ENCODE data around the gene GSN.

The GSN gene

DNA sequence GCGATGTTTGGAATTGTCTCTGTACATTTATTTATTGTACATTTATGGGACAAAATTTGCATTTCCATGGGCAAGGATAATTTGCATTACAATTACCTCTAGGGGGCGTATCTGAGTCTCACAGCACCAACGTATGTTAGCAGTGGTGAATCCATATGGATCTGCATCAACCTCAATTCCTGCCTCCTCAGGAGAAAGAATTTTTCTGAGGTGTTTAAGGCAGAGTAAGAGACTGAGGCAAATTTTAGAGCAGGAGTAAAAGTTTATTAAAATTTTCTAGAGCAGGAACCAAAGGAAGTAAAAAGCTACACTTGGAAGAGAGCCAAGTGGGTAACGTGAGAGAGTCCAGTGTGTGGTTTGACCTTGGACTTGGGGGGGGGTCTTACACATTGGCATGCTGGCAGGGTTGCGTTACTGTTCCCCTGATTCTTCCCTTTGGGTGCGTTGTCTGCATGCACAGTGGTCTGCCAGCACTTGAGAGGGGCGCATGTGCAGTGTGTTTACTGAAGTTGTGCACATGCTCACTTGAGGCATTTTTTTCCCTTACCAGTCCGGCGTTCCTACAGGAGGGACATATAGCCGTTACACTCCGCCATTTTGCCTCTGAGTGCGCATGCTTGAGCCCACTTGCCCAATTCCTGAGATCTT lies 45.3 kb upstream of the GSN start:
- H3K4me3 ChIP-seq (ENCODE audit: low read depth, low read length), result no peak overlapping the region
- TF ChIP-seq, protein P1, sequence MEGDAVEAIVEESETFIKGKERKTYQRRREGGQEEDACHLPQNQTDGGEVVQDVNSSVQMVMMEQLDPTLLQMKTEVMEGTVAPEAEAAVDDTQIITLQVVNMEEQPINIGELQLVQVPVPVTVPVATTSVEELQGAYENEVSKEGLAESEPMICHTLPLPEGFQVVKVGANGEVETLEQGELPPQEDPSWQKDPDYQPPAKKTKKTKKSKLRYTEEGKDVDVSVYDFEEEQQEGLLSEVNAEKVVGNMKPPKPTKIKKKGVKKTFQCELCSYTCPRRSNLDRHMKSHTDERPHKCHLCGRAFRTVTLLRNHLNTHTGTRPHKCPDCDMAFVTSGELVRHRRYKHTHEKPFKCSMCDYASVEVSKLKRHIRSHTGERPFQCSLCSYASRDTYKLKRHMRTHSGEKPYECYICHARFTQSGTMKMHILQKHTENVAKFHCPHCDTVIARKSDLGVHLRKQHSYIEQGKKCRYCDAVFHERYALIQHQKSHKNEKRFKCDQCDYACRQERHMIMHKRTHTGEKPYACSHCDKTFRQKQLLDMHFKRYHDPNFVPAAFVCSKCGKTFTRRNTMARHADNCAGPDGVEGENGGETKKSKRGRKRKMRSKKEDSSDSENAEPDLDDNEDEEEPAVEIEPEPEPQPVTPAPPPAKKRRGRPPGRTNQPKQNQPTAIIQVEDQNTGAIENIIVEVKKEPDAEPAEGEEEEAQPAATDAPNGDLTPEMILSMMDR (IDR thresholded peaks at IDR 0.05; ENCODE audit: insufficient read depth, low read length, missing control alignments), result peak; percentile 58
- POLR2A ChIA-PET, result no interaction called here
- DNase-seq (ENCODE audit: low read depth, low spot score), result no peak
- CTCF ChIA-PET, result interaction anchor here (0.6 to 6.6 kb wide), 35 partner anchors 9 to 241 kb away, joined by 3 to 79 read pairs (median 4); partner anchors contain the start of gene GSN

DNA sequence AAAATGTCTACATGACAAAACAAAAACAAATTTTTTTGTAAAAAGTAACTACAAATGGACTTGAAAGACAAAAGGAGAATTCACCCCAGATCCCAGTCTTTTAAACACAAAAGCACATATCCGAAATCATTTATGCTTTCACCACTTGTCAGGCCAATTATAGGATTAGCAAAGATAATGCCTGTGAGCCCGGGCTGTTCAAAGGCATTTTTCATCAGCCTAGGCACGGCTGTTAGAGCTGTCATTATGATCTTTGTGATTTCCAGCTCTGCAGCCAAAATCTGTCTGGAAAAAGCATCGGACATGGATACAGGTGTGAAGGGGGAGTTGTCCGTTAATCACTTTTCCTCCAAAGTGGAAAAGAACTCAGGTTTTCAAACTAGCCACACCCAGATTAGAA lies 42.7 kb upstream of the GSN start:
- TF ChIP-seq, protein P1 (IDR thresholded peaks at IDR 0.05; ENCODE audit: insufficient read depth, low read length, missing control alignments), result no peak
- POLR2A ChIA-PET, result no interaction called here
- CTCF ChIA-PET, result interaction anchor here (0.7 to 6.6 kb wide), 9 partner anchors 8 to 174 kb away, joined by 3 to 79 read pairs (median 4); partner anchors contain the start of gene GSN
- H3K4me3 ChIP-seq (ENCODE audit: low read depth, low read length), result no peak overlapping the region
- DNase-seq (ENCODE audit: low read depth, low spot score), result no peak

DNA sequence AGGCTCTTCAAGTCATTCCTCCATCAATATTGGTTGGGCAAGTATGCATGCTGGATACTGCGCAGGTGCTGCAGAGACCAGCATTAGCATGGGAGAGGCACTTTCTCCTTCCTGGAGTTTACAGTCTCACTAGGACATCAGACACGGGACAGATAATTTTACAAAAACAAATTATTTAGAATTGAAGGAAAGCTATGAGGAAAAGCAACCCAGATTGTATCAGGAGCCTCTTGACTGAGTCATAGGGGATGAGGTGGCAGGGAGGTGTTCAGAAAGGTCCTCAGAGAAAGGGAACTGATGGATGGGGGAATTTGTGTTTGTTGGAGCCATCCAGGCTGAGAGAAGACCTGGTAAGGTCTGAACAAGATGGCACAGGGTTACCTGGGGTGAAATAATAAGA lies 41.8 kb upstream of the GSN start:
- ChIA-PET POLR2A (interaction anchor here (0.9 kb wide), 1 partner anchor 52 kb away, joined by 5 read pairs; no protein-coding TSS in a partner anchor), CTCF (interaction anchor here (0.8 to 6.6 kb wide), 11 partner anchors 8 to 173 kb away, joined by 3 to 79 read pairs (median 7); partner anchors contain the start of gene GSN)
- no peak for DNase-seq (ENCODE audit: low read depth, low spot score)
- no peak overlapping the region for H3K4me3 ChIP-seq (ENCODE audit: low read depth, low read length)
- TF ChIP-seq, protein P1 (IDR thresholded peaks at IDR 0.05; ENCODE audit: insufficient read depth, low read length, missing control alignments), result no peak

DNA sequence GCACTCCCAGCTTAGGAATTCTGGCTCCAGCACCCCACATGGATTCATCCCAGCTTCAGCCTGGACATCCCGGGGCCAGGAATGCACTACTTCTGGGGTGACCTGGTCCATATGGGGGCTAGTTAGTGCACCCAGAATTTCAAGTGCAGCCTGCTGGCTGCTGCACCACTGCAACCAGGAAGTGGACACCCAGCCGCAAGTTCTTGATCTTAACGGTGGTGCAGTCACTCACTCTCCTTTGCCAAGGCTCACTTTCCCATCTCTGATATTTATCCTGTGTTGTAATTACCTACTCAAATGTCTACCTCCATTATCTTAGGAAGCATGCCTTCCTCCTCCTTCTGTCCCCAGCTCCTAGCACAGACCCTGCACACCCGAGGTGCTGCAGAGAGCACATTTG lies 40.1 kb upstream of the GSN start:
- TF ChIP-seq, protein P1 (IDR thresholded peaks at IDR 0.05; ENCODE audit: insufficient read depth, low read length, missing control alignments), result no peak
- ChIA-PET POLR2A (no interaction called here), CTCF (interaction anchor here (0.6 to 2.5 kb wide), 4 partner anchors 51 to 171 kb away, joined by 3 to 13 read pairs (median 6); no protein-coding TSS in a partner anchor)
- H3K4me3 ChIP-seq (ENCODE audit: low read depth, low read length), result no peak overlapping the region
- DNase-seq (ENCODE audit: low read depth, low spot score), result no peak

DNA sequence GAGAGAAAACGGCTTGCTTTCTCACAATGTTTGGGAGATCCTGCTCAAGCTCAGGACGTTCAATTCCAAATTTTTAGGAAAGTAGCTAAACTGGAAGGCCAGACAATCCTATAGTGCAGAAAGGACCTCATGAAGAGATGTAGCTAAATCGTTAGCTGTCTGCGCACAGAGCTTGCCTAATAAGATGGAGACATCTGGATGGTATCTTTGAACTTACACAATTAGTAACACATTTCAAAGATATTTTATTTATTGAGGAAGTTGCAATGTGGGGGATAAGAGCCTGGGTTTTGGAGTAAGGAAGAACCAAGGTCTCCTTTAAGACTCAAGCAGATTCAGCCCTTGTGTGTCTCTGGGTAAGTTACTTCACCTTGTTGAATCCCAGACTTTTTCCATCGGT lies 37.7 kb upstream of the GSN start:
- ChIA-PET CTCF (interaction anchor here (0.8 to 3.7 kb wide), 8 partner anchors 9 to 170 kb away, joined by 3 to 20 read pairs (median 5); no protein-coding TSS in a partner anchor), POLR2A (no interaction called here)
- TF ChIP-seq, protein P1 (IDR thresholded peaks at IDR 0.05; ENCODE audit: insufficient read depth, low read length, missing control alignments), result no peak
- no peak for DNase-seq (ENCODE audit: low read depth, low spot score)
- no peak overlapping the region for H3K4me3 ChIP-seq (ENCODE audit: low read depth, low read length)

DNA sequence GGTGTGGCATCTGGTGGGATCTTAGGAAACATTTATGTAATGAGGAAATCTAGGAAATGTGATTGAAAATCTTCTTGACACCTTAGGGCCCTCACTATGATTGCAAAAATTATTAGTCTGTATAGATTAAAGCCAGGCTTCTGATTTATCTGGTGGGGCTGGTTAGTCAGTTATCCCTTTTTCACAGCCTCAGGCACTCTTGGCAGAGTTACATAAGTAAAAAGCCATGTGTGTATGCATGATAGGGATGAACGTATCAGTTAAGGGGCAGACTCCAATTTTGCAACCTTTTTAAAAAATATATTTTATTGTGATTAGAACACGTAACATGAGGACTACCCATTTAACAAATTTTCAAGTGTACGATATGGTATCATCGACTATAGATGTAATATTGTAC lies 35.7 kb upstream of the GSN start:
- TF ChIP-seq, protein P1 (IDR thresholded peaks at IDR 0.05; ENCODE audit: insufficient read depth, low read length, missing control alignments), result no peak
- POLR2A ChIA-PET, result no interaction called here
- no peak for DNase-seq (ENCODE audit: low read depth, low spot score)
- H3K4me3 ChIP-seq (ENCODE audit: low read depth, low read length), result no peak overlapping the region
- CTCF ChIA-PET, result interaction anchor here (0.8 to 5.0 kb wide), 7 partner anchors 8 to 88 kb away, joined by 3 to 50 read pairs (median 4); no protein-coding TSS in a partner anchor
